Heart left ventricle (tissue), 16 donors: Measurements from ENCODE around the gene TRNP1. TPM values are rescaled to one million over a fixed set of nuclear protein-coding genes. Genes with fewer than 3 reads are reported as not detected.

Experiments
- ATAC-seq, 4 donors: fragments of 200-7000 bp; cut with Tn5 transposase; one replicate each; pipeline ENCODE4 v1.9.1; 2020 to 2022; ENCODE audit warnings: moderate library complexity in 4 of 4, mild to moderate bottlenecking in 3 of 4, moderate number of reproducible peaks in 1 of 4
- DNase-seq, 5 donors: peaks; one replicate each; pipeline ENCODE4 v3.0.0-alpha.2; 2020
- H3K27ac ChIP-seq, 12 donors: fragments of 200-600 bp; sonication (generic) in 4 of 12; one replicate each; pipeline versions ENCODE4 v1.5.0 to v1.8.0; 2016 to 2022; ENCODE audit warnings: mild to moderate bottlenecking in 2 of 12
- H3K27me3 ChIP-seq, 9 donors: fragments of 200-600 bp; sonication (generic) in 2 of 9; one replicate each; pipeline versions ENCODE4 v1.5.1 to v1.8.0; 2016 to 2022; ENCODE audit warnings: mild to moderate bottlenecking in 3 of 9
- H3K36me3 ChIP-seq, 9 donors: fragments of 200-600 bp; sonication (generic) in 2 of 9; one replicate each; pipeline versions ENCODE4 v1.5.0 to v1.8.0; 2018 to 2022; ENCODE audit warnings: mild to moderate bottlenecking in 2 of 9
- H3K4me1 ChIP-seq, 12 donors: fragments of 200-600 bp; sonication (generic) in 4 of 12; one replicate each; pipeline versions ENCODE4 v1.5.0 to v1.8.0; 2016 to 2022; ENCODE audit warnings: mild to moderate bottlenecking in 3 of 12
- H3K4me3 ChIP-seq, 12 donors: fragments of 200-600 bp; sonication (generic) in 4 of 12; one replicate each; pipeline versions ENCODE4 v1.5.0 to v1.8.0; 2017 to 2022; ENCODE audit warnings: mild to moderate bottlenecking in 9 of 12, moderate library complexity in 4 of 12
- H3K9me3 ChIP-seq, 12 donors: fragments of 200-600 bp; sonication (generic) in 4 of 12; one replicate each; pipeline versions ENCODE4 v1.5.0 to v1.8.0; 2016 to 2022; ENCODE audit warnings: mild to moderate bottlenecking in 1 of 12
- POLR2A ChIP-seq, 2 donors: fragments of 450-650 bp; IDR thresholded peaks; one replicate each; pipeline ENCODE4 v1.6.1; 2017; ENCODE audit warnings: antibody characterized with exemption in 2 of 2, mild to moderate bottlenecking in 2 of 2, moderate library complexity in 2 of 2
- WGBS, 4 donors: extraction: QIAGEN DNeasy Blood & Tissue Kit in 2 of 4; methylation state at CpG; one replicate each; pipeline versions ENCODE4 v1.1.5 to v1.1.7; 2013 to 2018; 5-methylcytosine and 5-hydroxymethylcytosine counted together
- intact Hi-C, 10 donors: fragments of 100-400 bp; cut with DNase I; formaldehyde crosslinking; loops; one replicate each; pipeline versions ENCODE4 v1.11.1 to v1.14.2; 2022
- polyA plus RNA-seq, 2 donors: library from polyadenylated mRNA; stranded (reverse); fragments of 200-250 nt; gene quantifications; one replicate each; pipeline ENCODE4 v1.2.3, GENCODE V29; 2013
- total RNA-seq, 9 donors: library from RNA; depleted of rRNA in 2 of 9; stranded (reverse); fragments of >200 nt in 2 of 9; fragmentation: NEBNext Ultra II Directional in 3 of 9; extraction: Animal tissue kit (Norgen Biotek cat#: 25700) in 3 of 9; gene quantifications; one replicate each; pipeline versions ENCODE4 v1.1.0 to v1.2.4, GENCODE V29; 2016 to 2023
- TF ChIP-seq, protein P1 (sequence below), 12 donors: fragments of 200-600 bp; sonication (generic) in 4 of 12; IDR thresholded peaks; one replicate each; pipeline versions ENCODE4 v1.5.0 to v1.8.0; 2018 to 2022; ENCODE audit warnings: antibody characterized with exemption in 12 of 12, mild to moderate bottlenecking in 5 of 12
- donor health status: ischemic (EF 13 %, LVEDD 7.1; RV severe dilation, severe dysfunction).
- donor health status: healthy with polysubstance abuse.
- donor health status: DM: no; HTN: yes; CAD: no.
- donor health status: DM: no; HTN: no; CAD: no.
- donor health status: ischemic (EF 25% LVEDD 6.9; RV normal size, moderate dysfunction).
- donor health status: ischemic (EF 25% LVEDD 5.7; RV mildly dilated, moderate dysfunction).
- donor health status: healthy.
- donor health status: DM: yes; HTN: yes; CAD: no.
- donor health status: ischemic (EF 35%, LVEDD 5.7; RV mildly dilated, moderate dysfunction).
- donor health status: nonischemic (EF 11% LVEDD 7.7; RV severe dilation, severe dysfunction).
- donor health status: DM: yes; HTN: yes; CAD: no.
- donor health status: PGD.
- donor health status: ischemic (EF 29% LVEDD 5.4; RV normal size, mild dysfunction).
- donor health status: nonischemic (EF 23%, LVEDD 6.1; RV moderate dilation, normal function).

The TRNP1 gene
- total and polyA plus RNA-seq, 11 donors = 16.6 to 68.5 (median 21.7) TPM

DNA sequence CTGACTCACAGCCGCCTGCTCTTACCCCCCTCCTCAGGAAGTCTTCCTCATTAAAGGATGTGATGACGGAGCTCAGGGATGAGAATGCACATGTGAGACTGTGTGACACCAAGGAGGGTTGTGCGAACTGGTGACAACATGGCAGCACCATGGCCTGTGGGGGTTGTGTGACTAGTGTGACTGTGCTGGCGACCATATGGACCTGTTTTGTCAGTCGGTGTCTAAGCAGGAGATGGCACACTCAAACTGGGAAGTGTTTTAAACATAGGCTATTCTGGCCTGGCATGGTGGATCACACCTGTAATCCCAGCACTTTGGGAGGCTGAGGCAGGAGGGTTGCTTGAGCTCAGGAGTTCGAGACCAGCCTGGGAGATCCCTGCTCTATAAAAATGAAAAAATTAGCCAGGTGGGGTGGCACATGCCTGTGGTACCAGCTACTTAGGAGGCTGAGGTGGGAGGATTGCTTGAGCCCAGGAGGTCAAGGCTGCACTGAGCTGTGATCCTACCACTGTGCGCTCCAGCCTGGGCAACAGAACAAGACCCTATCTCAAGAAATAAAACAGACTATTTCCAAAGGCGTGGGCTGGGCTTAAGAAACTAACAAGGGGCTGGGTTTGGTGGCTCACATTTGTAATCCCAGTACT is 7.4 kb downstream of the TRNP1 start:
- Histone ChIP-seq H3K36me3 (peaks cover 0 to 7% (median 0%) of the 10 kb centered on the region in 9 donors), H3K27ac (peak overlapping the region; percentile 47 to 91 (median 80)), H3K4me1 (peaks cover 13 to 70% (median 53%) of the 10 kb centered on the region in 12 donors), H3K9me3 (no peaks in the 10 kb centered on the region), H3K27me3 (peaks cover 0 to 8% (median 0%) of the 10 kb centered on the region in 9 donors), H3K4me3 (no peak overlapping the region)
- no peak for DNase-seq
- no peak for TF ChIP-seq POLR2A (IDR thresholded peaks at IDR 0.05)
- TF ChIP-seq, protein P1, sequence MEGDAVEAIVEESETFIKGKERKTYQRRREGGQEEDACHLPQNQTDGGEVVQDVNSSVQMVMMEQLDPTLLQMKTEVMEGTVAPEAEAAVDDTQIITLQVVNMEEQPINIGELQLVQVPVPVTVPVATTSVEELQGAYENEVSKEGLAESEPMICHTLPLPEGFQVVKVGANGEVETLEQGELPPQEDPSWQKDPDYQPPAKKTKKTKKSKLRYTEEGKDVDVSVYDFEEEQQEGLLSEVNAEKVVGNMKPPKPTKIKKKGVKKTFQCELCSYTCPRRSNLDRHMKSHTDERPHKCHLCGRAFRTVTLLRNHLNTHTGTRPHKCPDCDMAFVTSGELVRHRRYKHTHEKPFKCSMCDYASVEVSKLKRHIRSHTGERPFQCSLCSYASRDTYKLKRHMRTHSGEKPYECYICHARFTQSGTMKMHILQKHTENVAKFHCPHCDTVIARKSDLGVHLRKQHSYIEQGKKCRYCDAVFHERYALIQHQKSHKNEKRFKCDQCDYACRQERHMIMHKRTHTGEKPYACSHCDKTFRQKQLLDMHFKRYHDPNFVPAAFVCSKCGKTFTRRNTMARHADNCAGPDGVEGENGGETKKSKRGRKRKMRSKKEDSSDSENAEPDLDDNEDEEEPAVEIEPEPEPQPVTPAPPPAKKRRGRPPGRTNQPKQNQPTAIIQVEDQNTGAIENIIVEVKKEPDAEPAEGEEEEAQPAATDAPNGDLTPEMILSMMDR (IDR thresholded peaks at IDR 0.05) = no peak
- WGBS, 4 donors = 76 to 84% (median 83%) methylated on average over 8 of the region's 8 CpGs
- intact Hi-C loops = no loop called here
- ATAC-seq = no peak

DNA sequence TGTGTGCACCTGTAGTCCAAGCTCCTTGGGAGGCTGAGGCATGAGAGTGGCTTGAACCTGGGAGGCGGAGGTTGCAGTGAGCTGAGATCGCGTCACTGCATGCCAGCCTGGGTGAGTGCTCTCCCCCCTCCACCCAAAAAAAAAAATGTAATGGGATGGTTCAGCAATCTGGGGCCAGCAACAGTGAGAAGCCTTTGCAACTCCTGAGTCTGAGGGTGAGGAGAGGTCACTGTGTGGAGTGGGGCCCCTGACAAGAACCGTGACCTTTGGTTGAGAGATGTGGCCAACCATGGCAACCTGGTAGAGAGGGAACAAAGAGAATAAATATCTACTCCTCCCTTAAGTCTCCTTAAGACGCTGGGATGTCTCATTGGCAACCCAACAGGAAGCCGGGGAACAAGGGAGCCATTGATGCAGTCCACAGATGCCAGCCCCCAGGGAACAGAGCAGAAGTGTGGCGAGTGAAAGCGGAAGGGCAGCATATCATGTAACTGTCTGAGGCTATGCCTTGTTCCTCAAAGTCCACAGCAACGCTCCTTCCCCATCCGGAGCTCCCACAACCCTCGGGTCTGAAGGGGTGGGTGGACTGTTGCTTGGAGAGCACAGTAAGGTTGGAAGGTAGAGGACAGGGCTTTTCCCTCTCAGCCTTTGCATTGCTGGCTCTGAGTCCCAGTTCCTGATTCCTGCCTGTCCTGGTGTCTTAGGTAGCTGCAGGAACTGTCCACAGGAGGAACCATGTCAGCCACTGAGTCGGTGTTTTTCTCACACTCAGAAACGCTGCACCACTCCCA is 8.3 kb downstream of the TRNP1 start:
- ATAC-seq = peak in 3 of 4 donors; percentile 4 to 51 (median 43)
- Histone ChIP-seq H3K27ac (peak overlapping the region in 11 of 12 donors; percentile 46 to 87 (median 79)), H3K4me3 (no peak overlapping the region), H3K36me3 (peaks cover 0 to 16% (median 0%) of the 10 kb centered on the region in 9 donors), H3K27me3 (peaks cover 0 to 3% (median 0%) of the 10 kb centered on the region in 9 donors), H3K4me1 (peaks cover 13 to 70% (median 53%) of the 10 kb centered on the region in 12 donors), H3K9me3 (no peaks in the 10 kb centered on the region)
- intact Hi-C loops = no loop called here
- peak; percentile 58 to 77 (median 64) for DNase-seq
- no peak for TF ChIP-seq POLR2A (IDR thresholded peaks at IDR 0.05)
- TF ChIP-seq, protein P1 (IDR thresholded peaks at IDR 0.05) = no peak
- 47 to 51% (median 48%) methylated on average over 10 to 13 of the region's 13 CpGs for WGBS, 4 donors

DNA sequence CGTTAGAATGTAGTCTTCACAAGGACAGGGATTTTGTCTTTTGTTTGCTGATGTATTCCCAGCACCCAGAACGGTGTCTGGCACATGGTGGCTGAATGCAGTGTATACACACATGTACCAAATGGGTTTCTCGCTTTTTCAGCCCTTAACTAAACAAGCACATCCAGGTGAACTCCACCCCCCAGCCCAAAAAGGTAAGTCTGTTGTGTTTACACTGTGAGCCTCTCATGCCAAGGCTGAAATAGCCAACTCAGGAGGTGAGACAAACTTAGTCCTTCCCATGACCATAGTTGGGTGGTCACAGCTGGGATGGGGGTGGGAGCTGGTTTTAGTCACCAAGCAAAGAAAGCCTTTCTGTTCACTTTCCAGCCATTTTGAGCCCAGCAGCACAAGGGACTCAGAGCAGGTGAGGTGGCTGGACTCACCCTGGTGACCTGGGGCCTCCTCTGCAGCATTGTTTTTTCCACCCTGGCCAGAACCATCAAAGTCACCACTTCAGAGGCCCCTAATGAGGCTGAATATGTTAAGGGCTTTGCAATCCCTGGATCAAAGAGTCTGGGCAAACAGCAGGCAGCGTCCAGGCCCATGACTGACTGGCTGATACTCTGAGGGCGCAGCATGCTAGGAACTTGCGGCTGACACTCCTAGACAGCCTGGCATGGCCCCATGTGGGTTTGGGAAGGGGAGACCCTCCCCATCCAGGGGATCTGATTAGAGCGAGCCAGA is 10.4 kb downstream of the TRNP1 start:
- DNase-seq = peak in 1 of 5 donors; percentile 20
- ATAC-seq = no peak
- TF ChIP-seq, protein P1 (IDR thresholded peaks at IDR 0.05) = no peak
- no peak for TF ChIP-seq POLR2A (IDR thresholded peaks at IDR 0.05)
- Histone ChIP-seq H3K27ac (peak overlapping the region in 5 of 12 donors; percentile 27 to 80 (median 33)), H3K4me1 (peaks cover 6 to 61% (median 40%) of the 10 kb centered on the region in 12 donors), H3K4me3 (no peak overlapping the region), H3K9me3 (no peaks in the 10 kb centered on the region), H3K36me3 (peaks cover 0 to 16% (median 0%) of the 10 kb centered on the region in 9 donors), H3K27me3 (no peaks in the 10 kb centered on the region)
- WGBS, 4 donors = 89 to 92% (median 91%) methylated on average over 5 to 7 of the region's 7 CpGs
- intact Hi-C loops = no loop called here
